Left lobe of liver (tissue), 2 donors: Measurements from ENCODE around the gene KLHL12. TPM values are rescaled to one million over a fixed set of nuclear protein-coding genes. Genes with fewer than 3 reads are reported as not detected.

Experiments used
- ATAC-seq: fragments of 200-7000 bp; cut with Tn5 transposase; one replicate; pipeline ENCODE4 v1.9.1; 2020; ENCODE audit warnings: mild to moderate bottlenecking, moderate library complexity
- DNase-seq: peaks from one replicate; pipeline ENCODE4 v3.0.0-alpha.2; 2020; ENCODE audit warnings: low spot score
- total RNA-seq: library from RNA; stranded (reverse); gene quantifications from one replicate; pipeline ENCODE4 v1.2.1, GENCODE V29; 2021
- donor health status: DM: no; HTN: no; CAD: no; lungs with moderate emphysema.
- donor health status: DM: no; HTN: yes; CAD: no.

Gene KLHL12
- total RNA-seq, 1 donor from 2014 or later, result 12.3 TPM

- DNase-seq (peak; percentile 97), ATAC-seq (peak; percentile 95)
Measured at GRCh38 chr1:202888531-202889360, 38.3 kb downstream of the KLHL12 start, which contains the start of gene RABIF. Gene RABIF (minus strand): TSS chr1:202889149. CDS start chr1:202889098, 51 bp downstream.

GRCh38 chr1:202888221-202888530 lies 38.9 kb downstream of the KLHL12 start:
- DNase-seq, result no peak
- ATAC-seq, result no peak

- DNase-seq (no peak), ATAC-seq (no peak)
Measured at GRCh38 chr1:202880961-202881460, 46.0 kb downstream of the KLHL12 start.

- no peak for DNase-seq
- no peak for ATAC-seq
Measured at GRCh38 chr1:202880062-202880461, 47.0 kb downstream of the KLHL12 start.

- ATAC-seq (no peak), DNase-seq (no peak)
Measured at GRCh38 chr1:202879128-202879527, 47.9 kb downstream of the KLHL12 start.

GRCh38 chr1:202873026-202873425 lies 54.0 kb downstream of the KLHL12 start:
- DNase-seq (no peak), ATAC-seq (no peak)

GRCh38 chr1:202871367-202871766 lies 55.7 kb downstream of the KLHL12 start:
- ATAC-seq (no peak), DNase-seq (no peak)

GRCh38 chr1:202862679-202863560 lies 64.1 kb downstream of the KLHL12 start:
- DNase-seq, result no peak
- ATAC-seq, result peak; percentile 9

- ATAC-seq (peak; percentile 89), DNase-seq (peak; percentile 96)
Measured at GRCh38 chr1:202861420-202862132, 65.5 kb downstream of the KLHL12 start.

GRCh38 chr1:202860744-202861419 lies 66.2 kb downstream of the KLHL12 start:
- DNase-seq (peak; percentile 91), ATAC-seq (peak; percentile 85)

GRCh38 chr1:202858789-202859414 lies 68.1 kb downstream of the KLHL12 start:
- DNase-seq, result no peak
- no peak for ATAC-seq

GRCh38 chr1:202858331-202858730 lies 68.7 kb downstream of the KLHL12 start:
- no peak for ATAC-seq
- DNase-seq, result no peak

GRCh38 chr1:202857136-202857610 lies 69.9 kb downstream of the KLHL12 start:
- DNase-seq (no peak), ATAC-seq (peak; percentile 25)

GRCh38 chr1:202856014-202856413 lies 71.0 kb downstream of the KLHL12 start:
- no peak for ATAC-seq
- DNase-seq, result no peak

- ATAC-seq (no peak), DNase-seq (no peak)
Measured at GRCh38 chr1:202854787-202855186, 72.2 kb downstream of the KLHL12 start.

GRCh38 chr1:202852163-202852904 lies 74.7 kb downstream of the KLHL12 start:
- no peak for DNase-seq

GRCh38 chr1:202850593-202851362 lies 76.3 kb downstream of the KLHL12 start:
- no peak for ATAC-seq

More at GRCh38 chr1:202852163-202852904, 74.7 kb downstream of the KLHL12 start:
- ATAC-seq, result no peak

GRCh38 chr1:202848191-202848542 lies 78.9 kb downstream of the KLHL12 start:
- ATAC-seq (peak; percentile 16), DNase-seq (no peak)

More at GRCh38 chr1:202850593-202851362, 76.3 kb downstream of the KLHL12 start:
- no peak for DNase-seq
